Tibial artery (tissue), 4 donors: ENCODE measurements around the gene ACHE.
A peak's percentile ranks its signal among the peaks of the same experiment; 100 is the strongest.
"Not testable (repeated sequence)": the region's sequence is repeated elsewhere in the genome, so short reads cannot be mapped to it uniquely, and the experiment has no call there.

Experiments used
- DNase-seq, 2 donors: peaks; one replicate each; pipeline ENCODE4 v3.0.0-alpha.2; 2019
- H3K27ac ChIP-seq, 2 donors: fragments of 200-600 bp; sonication (generic) in 1 of 2; 1 replicate in 1 of 2; 2 replicates in 1 of 2; pipeline ENCODE4 v1.5.1; 2018 to 2019; ENCODE audit warnings: mild to moderate bottlenecking in 1 of 2
- H3K27me3 ChIP-seq, 2 donors: fragments of 200-600 bp; sonication (generic) in 1 of 2; one replicate each; pipeline versions ENCODE4 v1.5.1 to v1.6.0; 2016 to 2019
- H3K36me3 ChIP-seq, 3 donors: fragments of 200-600 bp; sonication (generic) in 2 of 3; one replicate each; pipeline ENCODE4 v1.5.1; 2016 to 2019; ENCODE audit warnings: mild to moderate bottlenecking in 2 of 3
- H3K4me1 ChIP-seq, 4 donors: fragments of 200-600 bp; sonication (generic) in 2 of 4; 1 replicate in 3 of 4; 2 replicates in 1 of 4; pipeline ENCODE4 v1.5.1; 2016 to 2019
- H3K4me3 ChIP-seq, 2 donors: fragments of 200-600 bp; sonication (generic) in 1 of 2; 1 replicate in 1 of 2; 2 replicates in 1 of 2; pipeline ENCODE4 v1.5.1; 2018 to 2019; ENCODE audit warnings: mild to moderate bottlenecking in 2 of 2
- H3K9me3 ChIP-seq, 3 donors: fragments of 200-600 bp; sonication (generic) in 1 of 3; one replicate each; pipeline ENCODE4 v1.5.1; 2016 to 2019
- CTCF ChIP-seq, 2 experiments: fragments of 200-600 bp in 1 of 2; fragments of 450-650 bp in 1 of 2; IDR thresholded peaks; one replicate each; pipeline ENCODE4 v1.5.1; 2017 to 2019; ENCODE audit warnings: antibody characterized with exemption in 2 of 2, mild to moderate bottlenecking in 1 of 2, moderate library complexity in 1 of 2
- intact Hi-C: fragments of 100-400 bp; cut with DNase I; formaldehyde crosslinking; loops from one replicate; pipeline ENCODE4 v1.15.0; 2023; ENCODE audit warnings: low total_unique reads

The ACHE gene

DNA sequence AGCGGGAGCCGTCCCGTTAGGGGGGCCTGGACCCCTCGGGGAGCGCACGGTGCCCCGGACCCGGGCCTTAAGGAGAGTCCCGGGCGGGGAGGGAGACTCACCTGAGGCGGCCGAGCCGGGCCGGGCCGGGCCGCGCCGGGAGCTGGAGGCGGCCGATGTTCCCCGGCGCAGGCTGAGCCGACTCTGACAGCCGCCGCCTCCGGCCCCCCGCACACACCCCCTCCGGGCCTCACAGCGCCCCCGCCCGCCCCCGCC, at the start of gene ACHE:
Gene ACHE (minus strand): TSS at position 188 of the 255 bp plus-strand sequence. CDS start 1,656 bp downstream, outside the sequence.
- no peak for TF ChIP-seq CTCF (IDR thresholded peaks at IDR 0.05)
- Histone ChIP-seq H3K9me3 (no peaks in the 10 kb centered on the region), H3K4me3 (peak within 1 kb of the TSS; percentile 26 to 46), H3K4me1 (peaks cover 0 to 40% (median 37%) of the 10 kb centered on the region in 4 donors), H3K27ac (no peak within 1 kb of the TSS), H3K27me3 (peaks cover 0 to 73% of the 10 kb centered on the region in 2 donors), H3K36me3 (no peaks in the 10 kb centered on the region)
- no peak for DNase-seq
- intact Hi-C loops = loop anchor here (10.0 kb wide), 1 partner anchor 269 kb away; the partner anchor contains the start of gene VGF

DNA sequence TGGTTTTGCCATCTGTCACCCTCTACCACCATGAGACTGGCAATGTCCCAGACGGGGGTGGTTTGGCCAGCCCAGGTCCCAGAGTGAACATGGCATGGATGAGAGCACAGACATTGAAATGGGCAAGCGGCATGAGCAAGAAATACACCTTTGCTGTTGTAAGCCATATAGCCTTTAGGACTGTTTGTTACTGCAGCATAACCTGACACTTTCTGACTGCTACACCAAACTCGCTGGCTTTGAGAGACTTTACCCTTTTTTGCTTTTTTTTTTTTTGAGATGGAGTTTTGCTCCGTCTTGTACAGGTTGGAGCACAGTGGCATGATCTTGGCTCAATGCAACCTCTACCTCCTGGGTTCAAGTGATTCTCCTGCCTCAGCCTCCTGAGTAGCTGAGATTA, 48.5 kb upstream of the ACHE start:
- DNase-seq = no peak
- H3K4me1 ChIP-seq = peaks cover 0 to 5% (median 2%) of the 10 kb centered on the region in 4 donors
- peaks cover 0 to 28% of the 10 kb centered on the region in 2 donors for H3K27me3 ChIP-seq
- intact Hi-C loops = no loop called here
- peaks cover 0 to 6% (median 2%) of the 10 kb centered on the region in 3 donors for H3K9me3 ChIP-seq
- TF ChIP-seq CTCF (IDR thresholded peaks at IDR 0.05) = no peak
- H3K36me3 ChIP-seq = no peaks in the 10 kb centered on the region
- no peak overlapping the region for H3K27ac ChIP-seq
- H3K4me3 ChIP-seq = no peak overlapping the region

GRCh38 chr7:100943693-100944092, 48.0 kb upstream of the ACHE start:
- TF ChIP-seq CTCF (IDR thresholded peaks at IDR 0.05) = no peak
- peaks cover 0 to 6% (median 2%) of the 10 kb centered on the region in 3 donors for H3K9me3 ChIP-seq
- no peaks in the 10 kb centered on the region for H3K36me3 ChIP-seq
- intact Hi-C loops = no loop called here
- H3K27me3 ChIP-seq = peaks cover 0 to 24% of the 10 kb centered on the region in 2 donors
- no peak for DNase-seq
- no peak overlapping the region for H3K27ac ChIP-seq
- no peak overlapping the region for H3K4me3 ChIP-seq
- peaks cover 0 to 5% (median 2%) of the 10 kb centered on the region in 4 donors for H3K4me1 ChIP-seq

- DNase-seq = no peak
- H3K27ac ChIP-seq = no peak overlapping the region
- intact Hi-C loops = no loop called here
- H3K4me3 ChIP-seq = no peak overlapping the region
- peaks cover 0 to 6% (median 2%) of the 10 kb centered on the region in 3 donors for H3K9me3 ChIP-seq
- H3K27me3 ChIP-seq = peaks cover 0 to 15% of the 10 kb centered on the region in 2 donors
- H3K36me3 ChIP-seq = no peaks in the 10 kb centered on the region
- peaks cover 0 to 5% (median 2%) of the 10 kb centered on the region in 4 donors for H3K4me1 ChIP-seq
- TF ChIP-seq CTCF (IDR thresholded peaks at IDR 0.05) = no peak
Measured at GRCh38 chr7:100942045-100942774, 46.5 kb upstream of the ACHE start.

DNA sequence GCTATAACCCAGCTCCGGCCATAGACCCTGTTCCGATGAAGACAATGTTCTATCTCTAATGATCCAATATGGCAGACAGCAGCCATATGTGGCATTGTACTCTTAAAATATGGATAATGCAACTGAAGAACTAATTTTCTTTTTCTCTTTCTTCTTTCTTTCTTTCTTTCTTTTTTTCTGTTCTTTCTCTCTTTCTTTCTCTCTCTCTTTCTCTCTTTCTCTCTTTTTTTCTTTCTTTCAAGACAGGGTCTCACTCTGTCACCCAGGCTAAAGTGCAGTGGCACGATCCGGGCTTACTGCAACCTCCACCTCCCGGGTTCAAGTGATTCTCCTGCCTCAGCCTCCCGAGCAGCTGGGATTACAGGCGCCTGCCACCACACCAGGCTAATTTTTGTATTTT, 40.5 kb upstream of the ACHE start:
- H3K27me3 ChIP-seq, H3K27ac ChIP-seq, H3K4me1 ChIP-seq, H3K9me3 ChIP-seq, intact Hi-C loops, H3K4me3 ChIP-seq, H3K36me3 ChIP-seq, DNase-seq: not testable (repeated sequence)

DNA sequence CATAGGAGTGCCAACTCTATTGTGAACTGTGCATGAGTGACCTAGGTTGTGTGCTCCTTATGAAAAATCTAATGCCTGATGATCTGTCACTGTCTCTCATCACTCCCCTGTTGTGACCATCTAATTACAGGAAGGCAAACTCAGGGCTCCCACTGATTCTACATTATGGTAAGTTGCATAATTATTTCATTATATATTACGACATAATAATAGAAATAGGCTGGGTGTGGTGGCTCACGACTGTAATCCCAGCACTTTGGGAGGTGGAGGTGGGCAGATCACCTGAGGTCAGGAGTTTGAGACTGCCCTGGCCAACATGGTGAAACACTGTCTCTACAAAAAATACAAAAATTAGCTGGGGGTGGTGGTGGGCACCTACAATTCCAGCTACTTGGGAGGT, 39.7 kb upstream of the ACHE start:
- H3K9me3 ChIP-seq, H3K4me1 ChIP-seq, DNase-seq, H3K4me3 ChIP-seq, H3K27ac ChIP-seq, intact Hi-C loops, H3K27me3 ChIP-seq, H3K36me3 ChIP-seq: not testable (repeated sequence)
